CD4-positive, alpha-beta T cell treated with Interleukin-4 for 1 hour (primary cell): ENCODE results near the gene SSTR3.

Experiments
- DNase-seq, 2 donors: peaks; one replicate each; pipeline ENCODE4 v3.0.0-alpha.2; 2020 to 2022

Gene SSTR3

DNA sequence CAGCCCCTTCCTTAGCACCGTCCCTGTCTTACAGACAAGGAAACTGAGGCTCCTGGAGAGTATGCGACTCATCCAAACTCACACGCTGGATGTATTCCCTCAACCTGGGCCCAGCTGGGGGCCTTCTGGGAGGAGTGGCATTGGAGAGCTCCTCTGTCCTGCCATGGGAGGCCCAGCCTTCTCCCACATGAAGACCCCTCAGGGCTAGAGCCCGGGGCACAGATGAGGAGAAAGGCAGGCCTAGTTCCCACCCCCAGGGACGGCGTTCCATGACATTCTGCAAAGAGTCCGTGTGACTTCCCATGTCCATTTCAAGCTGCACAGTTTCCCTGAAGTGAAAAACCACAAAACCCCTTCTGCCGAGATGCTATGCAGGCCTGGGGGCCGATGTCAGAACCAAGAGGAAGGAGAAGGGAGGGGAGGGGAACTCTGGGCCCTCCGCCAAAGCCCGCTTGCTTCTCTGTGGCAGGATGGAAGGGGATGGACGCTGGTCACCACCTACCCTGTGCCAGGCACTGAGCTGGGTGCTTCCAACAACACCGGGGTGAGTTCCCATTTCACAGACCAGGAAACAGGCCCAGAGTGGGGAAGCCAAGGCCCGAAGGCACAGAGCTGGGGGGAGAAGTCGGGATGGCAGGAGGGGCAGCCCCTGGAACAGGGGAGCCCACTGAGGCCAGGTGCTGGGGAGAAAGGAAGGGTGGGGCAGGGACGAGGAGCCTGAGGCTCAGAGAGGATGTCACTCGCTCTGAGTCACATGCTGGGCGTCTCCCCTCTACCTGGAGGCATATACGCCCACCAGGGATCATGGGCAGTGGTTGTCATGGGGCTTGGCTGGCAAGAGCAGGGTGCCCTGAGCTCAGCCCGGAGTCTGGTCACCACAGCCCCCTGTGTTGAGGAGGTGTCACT, 16.1 kb upstream of the SSTR3 start:
- peak; percentile 61 to 69 for DNase-seq

DNA sequence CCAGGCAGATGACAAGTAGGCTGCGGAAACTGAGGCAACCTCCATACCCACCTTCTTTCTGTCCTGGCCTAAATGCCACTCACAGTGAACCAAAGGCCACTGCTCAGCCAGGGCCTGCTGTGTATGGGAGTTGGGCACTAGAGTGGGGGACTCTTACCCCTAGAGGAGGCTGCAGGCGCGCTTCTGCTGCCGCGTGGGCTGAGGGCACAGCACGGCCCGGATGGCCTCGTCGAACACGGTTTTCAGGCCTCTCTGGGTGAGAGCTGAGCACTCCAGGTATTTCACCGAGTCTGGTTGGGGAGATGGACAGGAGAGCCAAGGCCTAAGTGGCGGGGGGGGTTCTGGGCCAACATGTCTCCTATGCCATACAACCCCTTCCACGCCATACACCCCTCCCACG, 14.2 kb upstream of the SSTR3 start:
- no peak for DNase-seq

- DNase-seq: no peak
These were observed 13.8 kb upstream of the SSTR3 start for GRCh38 chr22:37226087-37226486.

DNA sequence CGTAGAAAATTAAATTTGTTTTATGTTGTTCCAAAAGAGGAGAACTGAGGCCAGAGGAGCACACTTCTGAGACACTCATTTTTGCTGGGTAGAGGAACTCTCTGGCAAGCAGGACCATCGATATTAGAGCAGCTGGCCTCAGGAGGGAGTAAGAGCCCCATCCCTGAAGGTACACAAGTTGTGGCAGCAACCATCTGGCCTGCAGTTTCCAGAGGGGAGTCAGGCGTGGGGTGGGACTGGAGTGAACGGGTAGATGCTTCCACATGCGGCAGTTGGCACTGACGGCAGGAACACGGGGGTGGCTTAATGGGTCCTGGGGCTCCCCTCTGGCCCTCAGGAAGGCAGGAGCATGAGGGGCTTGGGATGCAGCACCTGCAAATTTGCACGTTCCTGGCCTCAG, 13.2 kb upstream of the SSTR3 start:
- DNase-seq: no peak

DNA sequence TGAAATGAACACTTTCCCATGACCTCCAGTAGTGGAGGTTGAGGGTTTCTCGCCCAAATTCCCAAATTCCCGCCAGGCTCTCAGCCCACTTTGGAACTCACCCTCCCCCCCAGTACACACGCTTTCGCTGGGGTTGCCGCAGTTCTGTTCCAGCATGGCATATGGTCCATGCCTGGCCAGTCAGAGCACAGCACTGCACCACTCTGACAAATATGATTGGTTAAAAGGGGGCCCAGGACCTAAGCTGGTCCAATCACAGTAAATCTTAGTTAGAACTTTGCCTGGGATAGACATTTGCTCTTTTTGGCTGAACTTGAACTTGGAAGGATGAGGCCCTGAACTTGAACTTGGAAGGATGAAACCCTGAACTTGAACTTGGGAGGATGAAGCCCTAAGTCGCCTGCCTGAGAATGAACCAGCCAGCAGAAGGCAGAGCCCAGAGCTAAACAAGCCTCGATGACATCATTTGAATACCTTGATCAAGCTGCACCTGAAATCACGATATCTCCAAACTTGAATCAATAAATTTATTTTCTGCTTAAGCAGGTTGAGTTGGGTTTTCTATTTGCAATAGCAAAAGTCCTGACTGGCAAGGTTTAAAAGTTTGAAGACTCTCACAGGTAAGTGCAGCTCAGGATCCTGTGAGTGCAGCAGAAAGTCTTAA, 12.6 kb upstream of the SSTR3 start:
- no peak for DNase-seq

DNA sequence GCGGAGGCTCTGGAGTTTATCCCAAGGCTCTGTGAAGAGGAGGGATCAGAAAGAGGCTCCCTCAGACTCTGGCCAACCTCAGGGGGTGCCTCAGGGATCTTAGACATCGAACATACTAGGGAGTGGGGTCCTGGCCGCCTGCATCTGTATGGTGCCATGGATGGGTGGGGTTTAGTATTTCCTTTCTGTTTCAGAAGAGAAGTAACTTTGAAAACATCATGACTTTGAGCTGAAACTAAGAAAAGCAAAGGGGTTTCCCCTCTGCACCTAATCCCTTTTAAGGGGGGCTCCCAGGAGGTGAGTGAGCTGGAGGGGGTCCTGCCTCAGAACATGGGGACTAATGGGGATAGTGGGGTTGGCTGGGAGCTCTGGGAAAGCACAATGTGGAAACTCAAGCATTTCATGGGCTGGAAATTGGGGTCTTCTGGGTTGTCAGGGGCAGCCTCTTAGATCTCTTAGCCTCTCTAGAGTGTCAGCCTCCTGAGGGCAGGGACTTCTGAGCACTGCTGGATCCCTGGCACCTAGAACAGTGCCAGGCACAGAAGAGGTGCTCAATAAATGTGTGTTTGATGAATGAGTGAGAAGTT, 11.8 kb upstream of the SSTR3 start:
- DNase-seq: no peak

DNA sequence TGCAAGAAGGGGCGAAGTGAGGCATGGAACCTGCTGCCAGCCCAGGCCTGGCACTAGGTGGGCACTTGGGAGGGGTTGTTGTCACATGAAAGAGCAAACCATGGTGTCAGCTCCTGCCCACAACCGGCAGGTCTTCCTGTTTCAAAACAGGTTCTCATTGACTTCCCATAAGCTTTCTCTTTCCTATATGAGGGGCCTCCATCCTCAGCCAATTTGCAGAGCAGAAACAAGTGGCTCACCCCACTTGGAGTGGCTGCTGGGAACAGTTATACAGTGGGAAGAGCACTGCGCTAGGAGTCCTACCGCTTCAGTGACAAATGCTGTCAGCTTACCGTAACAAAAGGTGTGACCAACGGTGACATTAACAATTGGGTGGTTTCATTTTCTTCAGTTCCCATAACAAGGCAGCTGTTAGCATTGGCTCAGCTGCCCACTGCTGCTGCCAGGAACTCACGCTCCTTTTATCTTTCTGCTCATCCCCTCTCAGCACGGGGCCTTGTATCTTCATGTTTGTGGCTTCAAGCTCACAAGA, 10.2 kb upstream of the SSTR3 start:
- DNase-seq: peak in 1 of 2 donors; percentile 70

GRCh38 chr22:37221424-37222333, 9.4 kb upstream of the SSTR3 start:
- no peak for DNase-seq

DNA sequence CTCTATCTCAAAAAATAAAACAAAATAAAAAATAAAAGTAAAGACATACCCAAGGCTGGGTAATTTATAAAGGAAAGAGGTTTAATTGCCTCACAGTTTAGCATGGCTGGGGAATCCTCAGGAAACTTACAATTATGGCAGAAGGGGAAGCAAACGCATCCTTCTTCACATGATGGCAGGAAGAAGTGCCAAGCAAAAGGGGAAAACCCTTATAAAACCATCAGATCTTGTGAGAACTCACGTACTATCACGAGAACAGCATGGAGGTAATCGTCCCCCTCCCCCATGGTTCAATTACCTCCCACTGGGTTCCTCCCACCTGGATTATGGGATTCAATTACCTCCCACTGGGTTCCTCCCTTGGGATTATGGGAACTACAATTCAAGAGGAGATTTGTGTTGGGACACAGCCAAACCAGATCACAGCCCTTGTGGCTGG, 8.3 kb upstream of the SSTR3 start:
- no peak for DNase-seq

DNA sequence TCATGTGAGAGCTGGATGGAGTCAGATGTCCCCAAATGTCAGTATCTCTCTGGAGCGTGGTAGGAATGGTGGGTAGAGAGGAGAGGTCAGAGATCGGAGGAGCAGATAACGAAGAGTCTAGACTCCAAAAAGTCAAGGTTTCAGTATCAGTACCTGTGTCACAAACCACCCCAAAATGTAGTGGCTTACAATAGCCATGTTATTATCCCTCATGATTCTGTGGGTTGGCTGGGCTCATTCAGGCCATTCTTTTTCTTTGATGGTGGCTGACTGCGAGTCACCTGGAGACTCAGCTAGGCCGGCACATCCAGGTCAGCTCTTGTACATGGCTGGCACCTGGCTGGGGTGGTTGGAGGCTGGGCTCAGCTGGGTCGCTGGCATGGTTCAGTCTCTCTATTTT, 7.3 kb upstream of the SSTR3 start:
- no peak for DNase-seq

DNA sequence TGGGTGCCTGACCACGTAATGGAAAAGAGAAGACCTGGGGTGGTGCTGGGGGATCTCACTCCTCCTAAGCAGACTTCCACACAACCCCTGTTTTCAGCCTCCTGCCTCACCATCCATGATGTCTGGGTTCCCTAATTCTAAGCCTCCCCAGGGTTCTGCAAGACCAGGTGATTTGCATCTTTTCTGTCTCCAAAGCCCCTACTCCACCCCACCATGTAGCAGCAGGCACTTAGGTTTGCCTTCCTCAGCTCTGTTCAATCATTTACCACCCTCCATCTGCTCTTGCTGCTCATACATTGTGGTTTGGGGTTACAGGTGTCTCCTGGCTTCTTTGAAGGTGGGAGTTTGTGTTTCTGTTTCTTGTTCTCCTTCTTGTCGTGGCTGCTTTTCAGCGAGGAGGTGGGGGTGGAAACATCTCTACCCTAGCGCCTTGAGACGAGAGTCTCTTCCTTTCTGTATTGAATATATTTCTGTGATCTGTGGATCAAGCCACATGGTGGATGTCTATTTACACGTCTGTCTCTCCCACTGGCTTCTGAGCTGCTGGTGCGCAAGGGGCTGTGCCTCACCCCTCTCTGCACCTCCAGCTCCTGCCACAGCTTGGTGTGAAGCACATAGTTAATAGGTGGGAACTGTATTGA, 6.6 kb upstream of the SSTR3 start:
- DNase-seq: peak; percentile 77 to 85

DNA sequence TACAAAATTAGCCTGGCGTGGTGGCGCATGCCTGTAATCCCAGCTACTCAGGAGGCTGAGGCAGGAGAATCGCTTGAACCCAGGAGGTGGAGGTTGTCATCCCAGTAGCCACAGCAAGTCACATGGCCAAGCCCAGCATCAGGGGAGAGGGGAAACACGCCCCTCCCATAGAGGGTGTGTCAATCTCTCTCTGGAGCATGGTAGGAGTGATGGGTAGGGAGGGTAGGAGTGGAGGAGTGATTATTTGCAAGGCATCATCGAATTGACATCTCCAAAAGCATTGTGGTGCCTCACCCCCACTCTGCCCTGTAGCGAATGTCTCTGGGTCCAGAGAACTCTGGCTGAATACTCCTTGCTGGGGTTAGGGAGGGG, 6.1 kb upstream of the SSTR3 start:
- no peak for DNase-seq

GRCh38 chr22:37215890-37216289, 3.6 kb upstream of the SSTR3 start:
- no peak for DNase-seq

- no peak for DNase-seq
These were observed 2.4 kb upstream of the SSTR3 start for GRCh38 chr22:37214731-37215030.

DNA sequence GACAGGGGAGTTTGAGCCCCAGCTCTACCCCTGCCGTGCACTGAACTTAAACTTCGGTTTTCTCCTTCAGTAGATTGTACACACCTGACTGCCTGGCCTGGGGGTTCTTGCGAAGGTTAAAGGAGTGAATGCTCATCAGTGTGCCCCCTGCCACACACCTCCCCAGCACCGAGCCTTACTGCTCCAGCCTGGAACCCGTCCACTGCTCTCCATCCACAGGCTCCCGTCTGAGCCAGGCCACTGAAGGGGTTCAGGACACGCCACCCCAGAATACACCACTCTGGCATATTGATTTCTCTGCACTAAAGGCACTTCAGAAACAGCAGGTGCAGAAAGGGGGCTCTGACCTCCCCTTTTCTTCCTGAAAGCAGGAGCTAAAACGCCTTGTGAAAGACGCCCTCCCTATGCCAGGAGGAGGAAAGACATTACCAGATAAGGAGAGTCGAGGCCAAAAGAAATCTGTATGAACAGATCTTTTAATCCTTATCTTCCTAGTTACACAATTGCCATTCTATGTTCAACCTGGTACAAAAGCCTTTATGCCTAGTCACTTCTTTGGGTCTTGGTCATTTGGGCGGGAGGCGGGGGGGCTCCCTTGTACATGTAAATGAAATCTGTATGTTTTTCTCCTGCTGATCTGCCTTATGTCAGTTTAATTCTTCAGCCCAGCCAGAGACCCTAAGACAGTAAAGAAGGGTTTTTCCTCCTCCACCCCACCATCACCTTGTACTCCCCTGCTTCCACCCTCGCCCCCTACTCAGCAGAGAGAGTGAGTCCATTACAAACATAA, 1.9 kb upstream of the SSTR3 start:
- no peak for DNase-seq

DNA sequence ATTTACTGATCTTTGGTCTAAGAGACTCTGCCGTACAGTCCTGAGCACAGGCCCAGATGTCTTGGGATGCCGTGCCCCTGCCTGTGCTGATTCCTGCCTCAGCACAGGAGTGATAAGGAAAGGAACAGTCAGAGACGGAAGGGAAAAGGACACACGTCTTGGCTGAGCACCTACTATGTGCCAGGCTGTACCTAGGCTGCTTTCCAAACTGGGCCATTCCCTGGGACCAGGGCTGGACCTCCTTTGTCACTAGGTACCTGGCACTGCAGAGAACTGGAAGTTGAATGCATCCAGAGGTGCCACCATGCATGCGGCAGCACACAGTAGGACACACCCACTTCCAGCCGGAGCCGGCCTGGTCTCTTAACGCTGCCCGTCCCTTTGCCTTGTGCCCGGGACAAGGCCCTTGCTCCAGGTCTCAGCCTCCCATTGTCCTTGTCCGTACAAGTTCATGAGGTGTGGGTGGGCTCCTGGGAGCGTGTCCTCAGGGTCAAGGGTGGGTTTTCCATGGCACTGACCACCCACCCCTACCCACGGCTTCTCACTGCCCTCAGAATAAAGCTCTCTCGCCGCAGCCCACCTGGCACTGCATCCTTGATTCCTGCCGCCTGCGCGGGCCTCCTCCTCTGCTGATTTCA, 1.1 kb upstream of the SSTR3 start:
- no peak for DNase-seq

- DNase-seq: no peak
These were observed 457 bp downstream of the SSTR3 start for GRCh38 chr22:37211866-37212173.

DNA sequence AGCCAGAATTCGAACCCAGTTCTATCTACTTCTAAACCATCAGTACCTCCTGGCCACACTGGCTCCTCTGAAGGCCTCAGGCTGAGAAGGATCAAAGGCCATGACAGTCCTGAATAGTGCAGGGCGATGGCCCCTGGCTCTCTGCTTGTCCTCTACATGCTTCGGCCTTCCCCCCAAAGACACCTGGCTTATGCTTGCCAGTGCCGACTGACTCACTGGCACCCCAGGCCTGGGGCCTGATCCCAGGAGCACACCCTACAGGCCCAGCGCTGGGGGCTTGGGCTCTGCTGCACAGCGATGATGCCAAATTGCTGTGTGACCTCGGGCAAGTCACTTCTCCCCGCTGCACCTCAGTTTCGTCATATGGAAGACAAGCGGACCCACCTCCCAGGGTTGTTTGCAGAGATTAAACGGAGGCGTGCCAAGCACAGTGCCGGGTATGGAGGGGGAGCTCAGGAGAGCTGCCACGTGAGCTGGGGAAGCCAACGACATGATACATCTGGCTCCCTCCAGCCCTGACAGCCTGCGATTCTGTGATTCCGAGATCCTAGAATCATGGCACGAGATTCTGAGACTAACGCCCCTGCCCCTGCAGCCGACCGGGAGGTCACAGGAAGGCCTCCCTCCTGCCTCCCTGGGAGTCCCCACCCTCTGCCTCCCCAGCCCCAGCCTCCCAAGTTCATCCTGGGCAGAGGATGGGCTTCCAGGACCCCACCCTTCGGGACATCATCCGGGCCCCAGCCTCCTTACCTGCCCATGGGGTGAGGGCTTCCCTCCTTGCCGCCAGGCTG, 1.0 kb downstream of the SSTR3 start:
- no peak for DNase-seq

DNA sequence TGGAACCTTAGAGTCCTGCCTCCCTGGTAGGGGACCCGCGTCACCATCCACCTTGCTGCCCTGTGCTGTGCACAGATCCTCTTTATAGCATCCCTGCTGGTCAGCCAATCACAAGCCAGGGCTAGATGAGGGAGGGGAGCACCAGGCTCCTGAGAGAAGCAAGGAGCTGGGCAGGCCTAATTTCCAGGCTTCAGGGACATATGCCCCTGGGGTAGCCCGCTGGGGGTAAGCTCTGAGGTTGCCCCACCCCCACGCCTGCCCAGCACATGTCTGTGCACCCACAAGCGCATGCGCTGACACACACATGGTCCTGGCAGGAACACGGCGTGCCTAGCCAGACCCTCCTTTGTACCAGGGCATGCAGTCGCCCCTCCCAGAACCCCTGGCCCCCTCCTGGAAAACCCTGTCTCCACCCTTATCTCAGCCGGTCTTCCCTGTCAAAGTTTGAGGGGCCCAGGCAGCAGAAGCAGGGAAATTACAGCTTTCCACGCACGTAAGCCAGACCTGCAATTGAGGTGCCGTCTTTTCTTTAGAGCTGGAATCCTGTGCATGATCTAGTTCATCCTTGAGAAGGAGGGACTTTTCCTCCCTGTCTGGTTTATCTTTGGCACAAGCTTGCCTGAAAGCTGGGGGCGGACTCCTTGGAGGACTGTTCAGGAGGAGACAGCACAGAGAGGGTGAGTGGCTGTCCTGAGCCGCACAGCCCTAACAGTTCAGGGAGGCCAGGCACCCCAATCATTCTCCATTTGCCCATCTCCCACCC, 2.1 kb downstream of the SSTR3 start:
- no peak for DNase-seq
